ENCODE results near the gene CDH23. TPM values are rescaled to one million over a fixed set of nuclear protein-coding genes. Genes with fewer than 3 reads are reported as not detected.

CDH23 gene
- total and polyA plus RNA-seq, 10 donors: 2.0 to 19.9 (median 11.0) TPM

- no peak for DNase-seq
- Histone ChIP-seq H3K9me3 (peaks cover 0 to 5% (median 0%) of the 10 kb centered on the region in 8 donors), H3K4me3 (no peak overlapping the region), H3K4me1 (peaks cover 39 to 100% (median 92%) of the 10 kb centered on the region in 6 donors), H3K36me3 (peaks cover 0 to 5% (median 0%) of the 10 kb centered on the region in 6 donors), H3K27me3 (replicated peaks in 1 of 7) (no peaks in the 10 kb centered on the region), H3K27ac (peak overlapping the region in 6 of 8 donors; percentile 25 to 98 (median 81))
- intact Hi-C loops (cut with DNase I; ENCODE audit: low total_unique reads): no loop called here
- TF ChIP-seq CTCF (IDR thresholded peaks at IDR 0.05 in 8 of 11, conservative IDR thresholded peaks at IDR 0.05 in 3 of 11): no peak
- no peak for TF ChIP-seq POLR2A (IDR thresholded peaks at IDR 0.05)
- no peak for TF ChIP-seq POLR2AphosphoS5 (IDR thresholded peaks at IDR 0.05)
- WGBS, 5 donors: 26 to 55% (median 40%) methylated on average over 4 of the region's 4 CpGs
These were observed 344.3 kb downstream of the CDH23 start for GRCh38 chr10:71741029-71741428.

GRCh38 chr10:71741671-71742070 is 345.0 kb downstream of the CDH23 start:
- DNase-seq: peak; percentile 80
- 93 to 97% (median 96%) methylated on average over 16 to 20 of the region's 20 CpGs for WGBS, 5 donors
- Histone ChIP-seq H3K27me3 (replicated peaks in 1 of 7) (no peaks in the 10 kb centered on the region), H3K27ac (peak overlapping the region; percentile 2 to 98 (median 47)), H3K36me3 (peaks cover 0 to 5% (median 0%) of the 10 kb centered on the region in 6 donors), H3K4me3 (no peak overlapping the region), H3K9me3 (peaks cover 0 to 5% (median 0%) of the 10 kb centered on the region in 8 donors), H3K4me1 (peaks cover 40 to 100% (median 92%) of the 10 kb centered on the region in 6 donors)
- intact Hi-C loops (cut with DNase I; ENCODE audit: low total_unique reads): no loop called here
- TF ChIP-seq CTCF (IDR thresholded peaks at IDR 0.05 in 8 of 11, conservative IDR thresholded peaks at IDR 0.05 in 3 of 11) (no peak), POLR2AphosphoS5 (IDR thresholded peaks at IDR 0.05) (peak in 1 of 3 donors; percentile 79)

GRCh38 chr10:71742301-71743088 is 345.8 kb downstream of the CDH23 start:
- Histone ChIP-seq H3K4me3 (no peak overlapping the region), H3K4me1 (peaks cover 40 to 100% (median 92%) of the 10 kb centered on the region in 6 donors), H3K9me3 (peaks cover 0 to 5% (median 0%) of the 10 kb centered on the region in 8 donors), H3K36me3 (peaks cover 0 to 5% (median 0%) of the 10 kb centered on the region in 6 donors), H3K27me3 (replicated peaks in 1 of 7) (no peaks in the 10 kb centered on the region), H3K27ac (peak overlapping the region; percentile 18 to 98 (median 56))
- WGBS, 5 donors: 66 to 80% (median 74%) methylated on average over 10 of the region's 10 CpGs
- intact Hi-C loops (cut with DNase I; ENCODE audit: low total_unique reads): no loop called here
- TF ChIP-seq POLR2AphosphoS5 (IDR thresholded peaks at IDR 0.05) (peak in 1 of 3 donors; percentile 62), CTCF (IDR thresholded peaks at IDR 0.05 in 8 of 11, conservative IDR thresholded peaks at IDR 0.05 in 3 of 11) (no peak)
- peak; percentile 72 for DNase-seq
